D721Med (cell line): ENCODE results near the gene STN1.

Source experiments
- DNase-seq: peaks from one replicate; pipeline ENCODE4 v3.0.0; 2011; ENCODE audit warnings: low spot score; ENCODE audit not compliant: insufficient read length
- FAIRE-seq: peaks from 2 replicates; lab custom pipeline; 2011; peaks lifted over from hg19 to GRCh38; lab: Jason Lieb, UNC
- CTCF ChIP-seq: IDR thresholded peaks from 2 replicates; pipeline ENCODE4 v1.5.1; 2012; ENCODE audit warnings: mild to moderate bottlenecking, control low read depth; ENCODE audit not compliant: insufficient read depth; ENCODE audit errors: missing control alignments

STN1 gene

GRCh38 chr10:103912759-103913158, 5.2 kb downstream of the STN1 start:
- no peak for TF ChIP-seq CTCF
- no peak for FAIRE-seq
- no peak for DNase-seq

- DNase-seq = no peak
- no peak for FAIRE-seq
Measured at GRCh38 chr10:103911021-103911459, 6.9 kb downstream of the STN1 start.

GRCh38 chr10:103910442-103911012, 7.5 kb downstream of the STN1 start:
- FAIRE-seq (no peak), DNase-seq (no peak)
- no peak for TF ChIP-seq CTCF

More at GRCh38 chr10:103911021-103911459, 6.9 kb downstream of the STN1 start:
- TF ChIP-seq CTCF = no peak

GRCh38 chr10:103905441-103905840, 12.5 kb downstream of the STN1 start:
- FAIRE-seq = no peak
- DNase-seq = no peak
- TF ChIP-seq CTCF = no peak

- FAIRE-seq (no peak), DNase-seq (no peak)
- no peak for TF ChIP-seq CTCF
Measured at GRCh38 chr10:103901299-103901698, 16.7 kb downstream of the STN1 start.

GRCh38 chr10:103899312-103899711, 18.7 kb downstream of the STN1 start:
- FAIRE-seq (no peak), DNase-seq (no peak)

More at GRCh38 chr10:103899312-103899711, 18.7 kb downstream of the STN1 start:
- no peak for TF ChIP-seq CTCF
